Rectal smooth muscle tissue (tissue), 1 donor: ENCODE data around the gene BRI3.

Experiments used
- H3K27ac ChIP-seq: one replicate; pipeline ENCODE4 v1.7.0; 2013; ENCODE audit warnings: low read depth, low read length, inconsistent platforms
- H3K27me3 ChIP-seq: one replicate; pipeline ENCODE4 v1.7.0; 2013; ENCODE audit warnings: low read length; ENCODE audit not compliant: control insufficient read depth, insufficient read depth
- H3K36me3 ChIP-seq: one replicate; pipeline ENCODE4 v1.7.0; 2013; ENCODE audit warnings: low read length; ENCODE audit not compliant: control insufficient read depth, insufficient read depth
- H3K4me1 ChIP-seq: one replicate; pipeline ENCODE4 v1.7.0; 2013; ENCODE audit warnings: low read length; ENCODE audit not compliant: control insufficient read depth, insufficient read depth
- H3K4me3 ChIP-seq: one replicate; pipeline ENCODE4 v1.7.0; 2013; ENCODE audit warnings: low read length
- H3K9ac ChIP-seq: one replicate; pipeline ENCODE4 v1.7.0; 2013; ENCODE audit warnings: low read length

Gene BRI3

GRCh38 chr7:98294798-98295382 is 13.4 kb downstream of the BRI3 start:
- H3K27ac ChIP-seq = no peak overlapping the region
- H3K27me3 ChIP-seq = no peaks in the 10 kb centered on the region
- H3K4me1 ChIP-seq = no peaks in the 10 kb centered on the region
- no peak overlapping the region for H3K9ac ChIP-seq
- H3K4me3 ChIP-seq = no peak overlapping the region
- peaks cover 26% of the 10 kb centered on the region for H3K36me3 ChIP-seq

- no peaks in the 10 kb centered on the region for H3K4me1 ChIP-seq
- peak overlapping the region; percentile 17 for H3K9ac ChIP-seq
- H3K36me3 ChIP-seq = peaks cover 26% of the 10 kb centered on the region
- no peaks in the 10 kb centered on the region for H3K27me3 ChIP-seq
- no peak overlapping the region for H3K27ac ChIP-seq
- no peak overlapping the region for H3K4me3 ChIP-seq
These were observed 14.1 kb downstream of the BRI3 start for GRCh38 chr7:98295467-98296192.

- Histone ChIP-seq H3K4me3 (no peak overlapping the region), H3K4me1 (no peaks in the 10 kb centered on the region), H3K36me3 (peaks cover 20% of the 10 kb centered on the region), H3K27ac (no peak overlapping the region), H3K27me3 (no peaks in the 10 kb centered on the region), H3K9ac (no peak overlapping the region)
These were observed 15.3 kb downstream of the BRI3 start for GRCh38 chr7:98296833-98297232.

GRCh38 chr7:98297626-98298286 is 16.3 kb downstream of the BRI3 start:
- no peaks in the 10 kb centered on the region for H3K4me1 ChIP-seq
- H3K4me3 ChIP-seq = no peak overlapping the region
- no peaks in the 10 kb centered on the region for H3K27me3 ChIP-seq
- H3K27ac ChIP-seq = no peak overlapping the region
- peaks cover 17% of the 10 kb centered on the region for H3K36me3 ChIP-seq
- no peak overlapping the region for H3K9ac ChIP-seq

- peaks cover 5% of the 10 kb centered on the region for H3K36me3 ChIP-seq
- H3K4me3 ChIP-seq = no peak overlapping the region
- no peaks in the 10 kb centered on the region for H3K4me1 ChIP-seq
- H3K9ac ChIP-seq = no peak overlapping the region
- no peak overlapping the region for H3K27ac ChIP-seq
- H3K27me3 ChIP-seq = no peaks in the 10 kb centered on the region
These were observed 19.3 kb downstream of the BRI3 start for GRCh38 chr7:98300595-98301372.

GRCh38 chr7:98301693-98302470 is 20.4 kb downstream of the BRI3 start:
- no peaks in the 10 kb centered on the region for H3K4me1 ChIP-seq
- H3K27me3 ChIP-seq = no peaks in the 10 kb centered on the region
- no peak overlapping the region for H3K9ac ChIP-seq
- peaks cover 10% of the 10 kb centered on the region for H3K36me3 ChIP-seq
- H3K27ac ChIP-seq = no peak overlapping the region
- H3K4me3 ChIP-seq = no peak overlapping the region

GRCh38 chr7:98303176-98303865 is 21.8 kb downstream of the BRI3 start:
- Histone ChIP-seq H3K27me3 (no peaks in the 10 kb centered on the region), H3K4me3 (no peak overlapping the region), H3K27ac (no peak overlapping the region), H3K9ac (no peak overlapping the region), H3K4me1 (no peaks in the 10 kb centered on the region), H3K36me3 (peaks cover 20% of the 10 kb centered on the region)

- H3K36me3 ChIP-seq = peaks cover 22% of the 10 kb centered on the region
- H3K4me1 ChIP-seq = no peaks in the 10 kb centered on the region
- no peak overlapping the region for H3K9ac ChIP-seq
- no peaks in the 10 kb centered on the region for H3K27me3 ChIP-seq
- no peak overlapping the region for H3K27ac ChIP-seq
- H3K4me3 ChIP-seq = no peak overlapping the region
These were observed 22.4 kb downstream of the BRI3 start for GRCh38 chr7:98303906-98304305.

GRCh38 chr7:98305951-98306535 is 24.6 kb downstream of the BRI3 start:
- H3K36me3 ChIP-seq = peaks cover 23% of the 10 kb centered on the region
- H3K27ac ChIP-seq = no peak overlapping the region
- H3K4me3 ChIP-seq = no peak overlapping the region
- no peak overlapping the region for H3K9ac ChIP-seq
- no peaks in the 10 kb centered on the region for H3K27me3 ChIP-seq
- H3K4me1 ChIP-seq = no peaks in the 10 kb centered on the region

GRCh38 chr7:98307971-98308466 is 26.5 kb downstream of the BRI3 start:
- H3K4me3 ChIP-seq = no peak overlapping the region
- no peak overlapping the region for H3K27ac ChIP-seq
- no peaks in the 10 kb centered on the region for H3K4me1 ChIP-seq
- H3K36me3 ChIP-seq = peaks cover 18% of the 10 kb centered on the region
- no peak overlapping the region for H3K9ac ChIP-seq
- H3K27me3 ChIP-seq = no peaks in the 10 kb centered on the region

GRCh38 chr7:98309566-98309965 is 28.1 kb downstream of the BRI3 start:
- Histone ChIP-seq H3K27ac (no peak overlapping the region), H3K4me3 (no peak overlapping the region), H3K9ac (no peak overlapping the region), H3K27me3 (no peaks in the 10 kb centered on the region), H3K36me3 (peaks cover 18% of the 10 kb centered on the region), H3K4me1 (no peaks in the 10 kb centered on the region)
